OCI-LY7 (cell line): Measurements from ENCODE around the gene ATP4A.

Experiments
- EZH2phosphoT487 ChIP-seq: fragments of 200-600 bp; sonication (generic); IDR thresholded peaks from 2 replicates; pipeline ENCODE4 v1.6.1; 2018; ENCODE audit warnings: low read depth, borderline replicate concordance, mild to moderate bottlenecking, mixed run types, antibody characterized with exemption, low read length, moderate library complexity, mixed read lengths
- TF ChIP-seq, protein P1 (sequence below): fragments of 200-600 bp; sonication (generic); conservative IDR thresholded peaks from 2 replicates; pipeline ENCODE4 v1.5.1; 2014; ENCODE audit warnings: mild to moderate bottlenecking, antibody characterized with exemption, low read length, moderate library complexity, mixed read lengths

- TF ChIP-seq, protein P1, sequence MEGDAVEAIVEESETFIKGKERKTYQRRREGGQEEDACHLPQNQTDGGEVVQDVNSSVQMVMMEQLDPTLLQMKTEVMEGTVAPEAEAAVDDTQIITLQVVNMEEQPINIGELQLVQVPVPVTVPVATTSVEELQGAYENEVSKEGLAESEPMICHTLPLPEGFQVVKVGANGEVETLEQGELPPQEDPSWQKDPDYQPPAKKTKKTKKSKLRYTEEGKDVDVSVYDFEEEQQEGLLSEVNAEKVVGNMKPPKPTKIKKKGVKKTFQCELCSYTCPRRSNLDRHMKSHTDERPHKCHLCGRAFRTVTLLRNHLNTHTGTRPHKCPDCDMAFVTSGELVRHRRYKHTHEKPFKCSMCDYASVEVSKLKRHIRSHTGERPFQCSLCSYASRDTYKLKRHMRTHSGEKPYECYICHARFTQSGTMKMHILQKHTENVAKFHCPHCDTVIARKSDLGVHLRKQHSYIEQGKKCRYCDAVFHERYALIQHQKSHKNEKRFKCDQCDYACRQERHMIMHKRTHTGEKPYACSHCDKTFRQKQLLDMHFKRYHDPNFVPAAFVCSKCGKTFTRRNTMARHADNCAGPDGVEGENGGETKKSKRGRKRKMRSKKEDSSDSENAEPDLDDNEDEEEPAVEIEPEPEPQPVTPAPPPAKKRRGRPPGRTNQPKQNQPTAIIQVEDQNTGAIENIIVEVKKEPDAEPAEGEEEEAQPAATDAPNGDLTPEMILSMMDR, result no peak
- TF ChIP-seq EZH2phosphoT487, result no peak
Observed at GRCh38 chr19:35509018-35509652, 54.3 kb downstream of the ATP4A start.
